HCT116 (cell line): ENCODE measurements around the gene MAP2K3. TPM values are rescaled to one million over a fixed set of nuclear protein-coding genes. Genes with fewer than 3 reads are reported as not detected.

Source experiments
- ATAC-seq: fragments of 200-7000 bp; cut with Tn5 transposase; 2 replicates; pipeline ENCODE4 v1.9.1; 2020; ENCODE audit warnings: mild to moderate bottlenecking, moderate library complexity
- BruUV-seq: library from RNA; stranded (reverse); fragments of 400-500 nt; replicated peaks from 2 replicates; lab custom pipeline; 2021; lab: Mats Ljungman, UMichigan
- CTCF ChIA-PET: fragments of 300-600 bp; sonication (Branson Sonifier 250); formaldehyde crosslinking; loops from one replicate; lab custom pipeline; 2021; ENCODE audit warnings: antibody characterized with exemption; lab: Charles Lee
- POLR2A ChIA-PET: fragments of 300-600, 350-600 bp; sonication (Branson Sonifier 250); formaldehyde crosslinking; loops from one replicate; lab custom pipeline; 2021; ENCODE audit warnings: antibody characterized with exemption; lab: Charles Lee
- RAD21 ChIA-PET, 2 experiments: fragments of 300-600 bp; sonication (Branson Sonifier 250); formaldehyde crosslinking; loops; one replicate each; lab custom pipeline; 2023; ENCODE audit warnings: low total read pairs in 2 of 2; ENCODE audit not compliant: uncharacterized antibody in 2 of 2, unreplicated experiment in 2 of 2, low non-redundant PET in 1 of 2; lab: Charles Lee
- DNase-seq: peaks from one replicate; pipeline ENCODE4 v3.0.0-alpha.2; 2010; ENCODE audit warnings: low read depth, low spot score
- H2AFZ ChIP-seq: fragments of 200-600 bp; shearing (Covaris generic), sonication (generic); 2 replicates; pipeline ENCODE4 v1.6.1; 2017; ENCODE audit warnings: low read depth, mixed run types, mixed read lengths, antibody characterized with exemption, low read length; ENCODE audit not compliant: poor library complexity, severe bottlenecking
- H3K27ac ChIP-seq: 2 replicates; pipeline ENCODE4 v1.5.1; 2012; ENCODE audit warnings: low read depth, low read length
- H3K27me3 ChIP-seq: fragments of 200-600 bp; sonication (generic); 2 replicates; pipeline ENCODE4 v1.6.1; 2016; ENCODE audit warnings: mixed run types, low read length, mixed read lengths; ENCODE audit not compliant: insufficient read depth
- H3K36me3 ChIP-seq, 2 experiments: fragments of 200-500 bp in 1 of 2; fragments of 200-600 bp in 1 of 2; sonication (Bioruptor generic) in 1 of 2; sonication (generic) in 1 of 2; 2 replicates each; pipeline versions ENCODE4 v1.5.1 to v1.6.1; 2014 to 2016; ENCODE audit warnings: low read length in 2 of 2, inconsistent platforms in 1 of 2, mixed read lengths in 1 of 2, mixed run types in 1 of 2; ENCODE audit not compliant: insufficient read depth in 2 of 2, control insufficient read depth in 1 of 2
- H3K4me1 ChIP-seq, 2 experiments: fragments of 200-600 bp in 1 of 2; sonication (generic) in 1 of 2; 2 replicates each; pipeline versions ENCODE4 v1.5.1 to v1.6.1; 2012 to 2017; ENCODE audit warnings: low read length in 2 of 2, inconsistent platforms in 1 of 2, mild to moderate bottlenecking in 1 of 2, mixed read lengths in 1 of 2, mixed run types in 1 of 2, moderate library complexity in 1 of 2; ENCODE audit not compliant: insufficient read depth in 2 of 2, control insufficient read depth in 1 of 2
- H3K4me2 ChIP-seq: fragments of 200-600 bp; sonication (generic); 2 replicates; pipeline ENCODE4 v1.6.1; 2017; ENCODE audit warnings: mixed run types, low read length, mixed read lengths
- H3K4me3 ChIP-seq, 2 experiments: fragments of 200-600 bp in 1 of 2; sonication (generic) in 1 of 2; replicated peaks in 1 of 2; 2 replicates each; pipeline ENCODE4 v1.5.1; 2011 to 2016; ENCODE audit warnings: low read length in 2 of 2, control low read depth in 1 of 2, low read depth in 1 of 2, mild to moderate bottlenecking in 1 of 2, mixed read lengths in 1 of 2, mixed run types in 1 of 2
- H3K79me2 ChIP-seq: fragments of 200-600 bp; sonication (generic); 2 replicates; pipeline ENCODE4 v1.6.1; 2017; ENCODE audit warnings: mild to moderate bottlenecking, mixed run types, low read length, moderate library complexity, mixed read lengths; ENCODE audit not compliant: insufficient read depth
- H3K9ac ChIP-seq: fragments of 200-600 bp; sonication (generic); 2 replicates; pipeline ENCODE4 v1.6.1; 2016; ENCODE audit warnings: low read length, mixed read lengths
- H3K9me2 ChIP-seq: fragments of 200-600 bp; sonication (generic), shearing (Covaris generic); 2 replicates; pipeline ENCODE4 v1.6.1; 2017; ENCODE audit warnings: mixed run types, mild to moderate bottlenecking, moderate library complexity; ENCODE audit not compliant: insufficient read depth
- H3K9me3 ChIP-seq, 2 experiments: fragments of 200-500 bp in 1 of 2; fragments of 200-600 bp in 1 of 2; sonication (Bioruptor generic) in 1 of 2; sonication (generic) in 1 of 2; 2 replicates each; pipeline ENCODE4 v1.6.1; 2014 to 2017; ENCODE audit warnings: low read length in 2 of 2, mixed read lengths in 2 of 2, inconsistent platforms in 1 of 2, low read depth in 1 of 2, mild to moderate bottlenecking in 1 of 2, mixed run types in 1 of 2, moderate library complexity in 1 of 2; ENCODE audit not compliant: control insufficient read depth in 1 of 2, insufficient read depth in 1 of 2
- H4K20me1 ChIP-seq: fragments of 200-600 bp; sonication (generic), shearing (Covaris generic); 2 replicates; pipeline ENCODE4 v1.6.1; 2017; ENCODE audit warnings: mixed run types, mild to moderate bottlenecking, moderate library complexity; ENCODE audit not compliant: insufficient read depth
- CEBPB ChIP-seq: IDR thresholded peaks from 2 replicates; pipeline ENCODE4 v1.6.1; 2012; ENCODE audit warnings: low read depth
- CTCF ChIP-seq, 3 experiments: fragments of 200-600 bp in 1 of 3; sonication (generic) in 1 of 3; IDR thresholded peaks in 2 of 3; conservative IDR thresholded peaks in 1 of 3; 2 replicates each; pipeline ENCODE4 v1.5.1; 2012 to 2017; ENCODE audit warnings: low read depth in 2 of 3, low read length in 2 of 3, antibody characterized with exemption in 1 of 3, borderline replicate concordance in 1 of 3, control low read depth in 1 of 3, mild to moderate bottlenecking in 1 of 3, mixed read lengths in 1 of 3, mixed run types in 1 of 3, moderate library complexity in 1 of 3; ENCODE audit not compliant: insufficient read depth in 1 of 3
- EZH2 ChIP-seq: fragments of 200-600 bp; sonication (generic); IDR thresholded peaks from 2 replicates; pipeline ENCODE4 v1.6.1; 2017; ENCODE audit warnings: antibody characterized with exemption, mixed run types
- FOSL1 ChIP-seq: IDR thresholded peaks from 2 replicates; pipeline ENCODE4 v1.6.1; 2012; ENCODE audit warnings: low read depth
- RAD21 ChIP-seq: IDR thresholded peaks from 2 replicates; pipeline ENCODE4 v1.6.1; 2012; ENCODE audit warnings: low read depth, mild to moderate bottlenecking
- REST ChIP-seq: IDR thresholded peaks from 2 replicates; pipeline ENCODE4 v1.6.1; 2012; ENCODE audit warnings: low read depth
- TCF7L2 ChIP-seq: IDR thresholded peaks from 2 replicates; pipeline ENCODE4 v1.7.0; 2011; ENCODE audit warnings: borderline replicate concordance, inconsistent platforms; ENCODE audit not compliant: insufficient read depth, insufficient read length; ENCODE audit errors: extremely low read depth
- intact Hi-C: fragments of 100-400 bp; cut with micrococcal nuclease; formaldehyde crosslinking; loops from 2 replicates; pipeline ENCODE4 v1.10.0; 2022
- total RNA-seq: library from RNA; stranded (reverse); gene quantifications from one replicate; pipeline ENCODE4 v1.2.1, GENCODE V29; 2021; ENCODE audit not compliant: unreplicated experiment

MAP2K3 gene
- total RNA-seq, 1 experiment from 2014 or later, result 96.7 TPM

- H3K27ac ChIP-seq, result no peak overlapping the region
- intact Hi-C loops, result no loop called here
- RAD21 ChIA-PET, result no interaction called here
- ATAC-seq (no peak), DNase-seq (no peak)
- no peaks in the 10 kb centered on the region for H4K20me1 ChIP-seq
- no peaks in the 10 kb centered on the region for H3K9me3 ChIP-seq
- H3K27me3 ChIP-seq, result no peaks in the 10 kb centered on the region
- H3K9me2 ChIP-seq, result no peaks in the 10 kb centered on the region
- no peak overlapping the region for H3K9ac ChIP-seq
- peak overlapping the region; percentile 3; the same call in 1 of the 2 replicates for H3K4me2 ChIP-seq
- no peaks in the 10 kb centered on the region for H3K36me3 ChIP-seq
- BruUV-seq, result no TSS peak
- no peak for TF ChIP-seq FOSL1
- peak; percentile 48 for TF ChIP-seq TCF7L2
- no peak for TF ChIP-seq EZH2
- TF ChIP-seq REST, result no peak
- TF ChIP-seq CTCF (IDR thresholded peaks at IDR 0.05 in 2 of 3, conservative IDR thresholded peaks at IDR 0.05 in 1 of 3; ENCODE audit: borderline replicate concordance in 1 of 3, insufficient read depth in 1 of 3, low read depth in 2 of 3, low read length in 2 of 3), result peak in 2 of 3 experiments; percentile 14 to 16; a peak in 1 of 6 replicates
- TF ChIP-seq RAD21, result no peak
- TF ChIP-seq CEBPB, result no peak
- H2AFZ ChIP-seq, result no peak overlapping the region
- H3K4me3 ChIP-seq, result no peak overlapping the region
- POLR2A ChIA-PET, result no interaction called here
- H3K79me2 ChIP-seq, result no peaks in the 10 kb centered on the region
- H3K4me1 ChIP-seq, result peaks cover 44 to 72% of the 10 kb centered on the region in 2 experiments
- CTCF ChIA-PET, result interaction anchor here (0.8 to 1.9 kb wide), 4 partner anchors 9 to 234 kb away, joined by 3 to 7 read pairs (median 5); no protein-coding TSS in a partner anchor
Measured at GRCh38 chr17:21278450-21279197, 5.9 kb upstream of the MAP2K3 start.
